HL-60 (cell line): ENCODE measurements around the gene CEP162.

Source experiments
- DNase-seq, 2 experiments: peaks; one replicate each; pipeline ENCODE4 v3.0.0-alpha.2; 2010 to 2020; ENCODE audit warnings: low read depth in 1 of 2, low spot score in 1 of 2
- H3K27ac ChIP-seq: fragments of 250-450 bp; sonication (Bioruptor Pico); replicated peaks from 2 replicates; pipeline ENCODE4 v1.5.1; 2020; ENCODE audit warnings: mild to moderate bottlenecking, moderate library complexity
- H3K27me3 ChIP-seq: fragments of 250-450 bp; sonication (Bioruptor Pico); 2 replicates; pipeline ENCODE4 v1.5.1; 2021; ENCODE audit warnings: mild to moderate bottlenecking, moderate library complexity; ENCODE audit not compliant: insufficient read depth, poor library complexity, severe bottlenecking
- H3K4me3 ChIP-seq: replicated peaks from 2 replicates; pipeline ENCODE4 v1.5.1; 2011; ENCODE audit warnings: mild to moderate bottlenecking, control low read depth, low read length; ENCODE audit not compliant: insufficient read depth
- GABPA ChIP-seq: IDR thresholded peaks from 2 replicates; pipeline ENCODE4 v1.6.1; 2012; ENCODE audit warnings: low read depth
- POLR2AphosphoS5 ChIP-seq: IDR thresholded peaks from 2 replicates; pipeline ENCODE4 v1.6.1; 2012; ENCODE audit warnings: low read depth
- SPI1 ChIP-seq: IDR thresholded peaks from 2 replicates; pipeline ENCODE4 v1.6.1; 2012; ENCODE audit warnings: low read depth, mild to moderate bottlenecking, borderline replicate concordance
- TF ChIP-seq, protein P1 (sequence below): IDR thresholded peaks from 2 replicates; pipeline ENCODE4 v1.6.1; 2012; ENCODE audit warnings: low read depth; ENCODE audit not compliant: insufficient replicate concordance
- TF ChIP-seq, protein P2 (sequence below): IDR thresholded peaks from one replicate; pipeline ENCODE4 v1.5.1; 2011; ENCODE audit warnings: low read length, control low read depth, inconsistent platforms; ENCODE audit not compliant: insufficient read depth

The CEP162 gene

DNA sequence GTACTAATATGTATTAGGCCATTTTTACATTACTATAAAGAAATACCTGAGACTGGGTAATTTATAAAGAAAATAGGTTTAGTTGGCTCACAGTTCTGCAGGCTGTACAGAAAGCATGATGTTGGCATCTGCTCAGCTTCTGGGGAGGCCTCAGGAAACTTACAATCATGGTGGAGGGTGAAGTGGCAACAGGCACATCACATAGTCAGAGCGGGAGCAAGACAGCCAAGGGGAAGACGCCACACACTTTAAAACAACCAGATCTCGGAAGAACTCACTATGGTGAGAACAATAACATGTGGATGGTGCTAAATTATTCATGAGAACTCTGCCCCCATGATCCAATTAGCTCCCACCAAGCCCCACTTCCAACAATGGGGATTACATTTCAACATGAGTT lies 41.3 kb upstream of the CEP162 start:
- no peak for DNase-seq
- Histone ChIP-seq H3K27ac (no peak overlapping the region), H3K27me3 (no peaks in the 10 kb centered on the region), H3K4me3 (no peak overlapping the region)
- TF ChIP-seq, protein P1, sequence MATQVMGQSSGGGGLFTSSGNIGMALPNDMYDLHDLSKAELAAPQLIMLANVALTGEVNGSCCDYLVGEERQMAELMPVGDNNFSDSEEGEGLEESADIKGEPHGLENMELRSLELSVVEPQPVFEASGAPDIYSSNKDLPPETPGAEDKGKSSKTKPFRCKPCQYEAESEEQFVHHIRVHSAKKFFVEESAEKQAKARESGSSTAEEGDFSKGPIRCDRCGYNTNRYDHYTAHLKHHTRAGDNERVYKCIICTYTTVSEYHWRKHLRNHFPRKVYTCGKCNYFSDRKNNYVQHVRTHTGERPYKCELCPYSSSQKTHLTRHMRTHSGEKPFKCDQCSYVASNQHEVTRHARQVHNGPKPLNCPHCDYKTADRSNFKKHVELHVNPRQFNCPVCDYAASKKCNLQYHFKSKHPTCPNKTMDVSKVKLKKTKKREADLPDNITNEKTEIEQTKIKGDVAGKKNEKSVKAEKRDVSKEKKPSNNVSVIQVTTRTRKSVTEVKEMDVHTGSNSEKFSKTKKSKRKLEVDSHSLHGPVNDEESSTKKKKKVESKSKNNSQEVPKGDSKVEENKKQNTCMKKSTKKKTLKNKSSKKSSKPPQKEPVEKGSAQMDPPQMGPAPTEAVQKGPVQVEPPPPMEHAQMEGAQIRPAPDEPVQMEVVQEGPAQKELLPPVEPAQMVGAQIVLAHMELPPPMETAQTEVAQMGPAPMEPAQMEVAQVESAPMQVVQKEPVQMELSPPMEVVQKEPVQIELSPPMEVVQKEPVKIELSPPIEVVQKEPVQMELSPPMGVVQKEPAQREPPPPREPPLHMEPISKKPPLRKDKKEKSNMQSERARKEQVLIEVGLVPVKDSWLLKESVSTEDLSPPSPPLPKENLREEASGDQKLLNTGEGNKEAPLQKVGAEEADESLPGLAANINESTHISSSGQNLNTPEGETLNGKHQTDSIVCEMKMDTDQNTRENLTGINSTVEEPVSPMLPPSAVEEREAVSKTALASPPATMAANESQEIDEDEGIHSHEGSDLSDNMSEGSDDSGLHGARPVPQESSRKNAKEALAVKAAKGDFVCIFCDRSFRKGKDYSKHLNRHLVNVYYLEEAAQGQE, result no peak
- TF ChIP-seq SPI1, result no peak
- TF ChIP-seq POLR2AphosphoS5, result no peak
- TF ChIP-seq, protein P2, sequence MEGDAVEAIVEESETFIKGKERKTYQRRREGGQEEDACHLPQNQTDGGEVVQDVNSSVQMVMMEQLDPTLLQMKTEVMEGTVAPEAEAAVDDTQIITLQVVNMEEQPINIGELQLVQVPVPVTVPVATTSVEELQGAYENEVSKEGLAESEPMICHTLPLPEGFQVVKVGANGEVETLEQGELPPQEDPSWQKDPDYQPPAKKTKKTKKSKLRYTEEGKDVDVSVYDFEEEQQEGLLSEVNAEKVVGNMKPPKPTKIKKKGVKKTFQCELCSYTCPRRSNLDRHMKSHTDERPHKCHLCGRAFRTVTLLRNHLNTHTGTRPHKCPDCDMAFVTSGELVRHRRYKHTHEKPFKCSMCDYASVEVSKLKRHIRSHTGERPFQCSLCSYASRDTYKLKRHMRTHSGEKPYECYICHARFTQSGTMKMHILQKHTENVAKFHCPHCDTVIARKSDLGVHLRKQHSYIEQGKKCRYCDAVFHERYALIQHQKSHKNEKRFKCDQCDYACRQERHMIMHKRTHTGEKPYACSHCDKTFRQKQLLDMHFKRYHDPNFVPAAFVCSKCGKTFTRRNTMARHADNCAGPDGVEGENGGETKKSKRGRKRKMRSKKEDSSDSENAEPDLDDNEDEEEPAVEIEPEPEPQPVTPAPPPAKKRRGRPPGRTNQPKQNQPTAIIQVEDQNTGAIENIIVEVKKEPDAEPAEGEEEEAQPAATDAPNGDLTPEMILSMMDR, result no peak
- no peak for TF ChIP-seq GABPA

- H3K4me3 ChIP-seq, result no peak overlapping the region
- no peaks in the 10 kb centered on the region for H3K27me3 ChIP-seq
- DNase-seq, result no peak
Observed at GRCh38 chr6:84263557-84263956, 36.1 kb upstream of the CEP162 start.

GRCh38 chr6:84260926-84261325 lies 33.5 kb upstream of the CEP162 start:
- no peak for TF ChIP-seq SPI1
- no peak for TF ChIP-seq GABPA
- TF ChIP-seq, protein P1, result no peak
- TF ChIP-seq, protein P2, result no peak
- TF ChIP-seq POLR2AphosphoS5, result no peak
- no peak for DNase-seq
- Histone ChIP-seq H3K27ac (no peak overlapping the region), H3K27me3 (no peaks in the 10 kb centered on the region), H3K4me3 (no peak overlapping the region)

More at GRCh38 chr6:84263557-84263956, 36.1 kb upstream of the CEP162 start:
- H3K27ac ChIP-seq, result no peak overlapping the region
- TF ChIP-seq GABPA (no peak), SPI1 (no peak), POLR2AphosphoS5 (no peak)
- TF ChIP-seq, protein P1, result no peak
- TF ChIP-seq, protein P2, result no peak
